SK-N-SH (cell line): Measurements from ENCODE around the gene PAAF1. TPM values are rescaled to one million over a fixed set of nuclear protein-coding genes. Genes with fewer than 3 reads are reported as not detected.

Source experiments
- CTCF ChIA-PET: fragments of 300-600, 350-600 bp; formaldehyde crosslinking; extraction: SDS; loops from one replicate; lab custom pipeline; 2021; lab: Yijun Ruan, JAX
- POLR2A ChIA-PET: fragments of 350-600 bp; sonication (Branson Sonifier 250); formaldehyde crosslinking; extraction: SDS; loops from one replicate; lab custom pipeline; 2020; ENCODE audit warnings: antibody characterized with exemption, inconsistent platforms; lab: Yijun Ruan, JAX
- DNase-seq: peaks from one replicate; pipeline ENCODE4 v3.0.0; 2012
- H2AFZ ChIP-seq: fragments of 200-600 bp; sonication (generic); 2 replicates; pipeline ENCODE4 v1.8.1; 2016; ENCODE audit warnings: antibody characterized with exemption, mild to moderate bottlenecking, low read depth
- H3F3A ChIP-seq: fragments of 200-600 bp; sonication (generic); replicated peaks from 2 replicates; pipeline ENCODE3; 2016; ENCODE audit warnings: antibody characterized with exemption, mild to moderate bottlenecking; ENCODE audit not compliant: insufficient read depth
- H3K27ac ChIP-seq, 2 experiments: fragments of 200-500 bp in 1 of 2; fragments of 200-600 bp in 1 of 2; sonication (Bioruptor generic) in 1 of 2; sonication (generic), shearing (Covaris generic) in 1 of 2; 2 replicates each; pipeline versions ENCODE4 v1.5.1 to v1.6.1; 2014 to 2016; ENCODE audit warnings: low read depth in 2 of 2, inconsistent platforms in 1 of 2, low read length in 1 of 2, mild to moderate bottlenecking in 1 of 2, mixed read lengths in 1 of 2
- H3K27me3 ChIP-seq: fragments of 200-600 bp; sonication (generic), shearing (Covaris generic); 2 replicates; pipeline ENCODE4 v1.6.1; 2016; ENCODE audit warnings: mixed run types; ENCODE audit not compliant: insufficient read depth
- H3K36me3 ChIP-seq, 2 experiments: fragments of 200-500 bp in 1 of 2; fragments of 200-600 bp in 1 of 2; sonication (Bioruptor generic) in 1 of 2; sonication (generic) in 1 of 2; replicated peaks in 1 of 2; 2 replicates each; pipeline versions ENCODE3 to v1.5.1; 2014 to 2016; ENCODE audit warnings: low read length in 1 of 2, mild to moderate bottlenecking in 1 of 2; ENCODE audit not compliant: insufficient read depth in 2 of 2, control insufficient read depth in 1 of 2
- H3K4me1 ChIP-seq, 2 experiments: fragments of 200-500 bp in 1 of 2; fragments of 200-600 bp in 1 of 2; sonication (Bioruptor generic) in 1 of 2; sonication (generic), shearing (Covaris generic) in 1 of 2; 2 replicates each; pipeline versions ENCODE4 v1.5.1 to v1.6.1; 2014 to 2016; ENCODE audit warnings: low read depth in 1 of 2, low read length in 1 of 2, mixed run types in 1 of 2; ENCODE audit not compliant: insufficient read depth in 2 of 2, control insufficient read depth in 1 of 2
- H3K4me2 ChIP-seq: fragments of 200-600 bp; sonication (generic), shearing (Covaris generic); 2 replicates; pipeline ENCODE4 v1.6.1; 2017; ENCODE audit warnings: mixed run types
- H3K4me3 ChIP-seq, 2 experiments: fragments of 200-500 bp in 1 of 2; fragments of 200-600 bp in 1 of 2; sonication (Bioruptor generic) in 1 of 2; sonication (generic), shearing (Covaris generic) in 1 of 2; 2 replicates each; pipeline versions ENCODE4 v1.5.1 to v1.8.1; 2014 to 2016; ENCODE audit warnings: low read depth in 2 of 2, inconsistent platforms in 1 of 2, low read length in 1 of 2, mild to moderate bottlenecking in 1 of 2, mixed read lengths in 1 of 2, moderate library complexity in 1 of 2
- H3K79me2 ChIP-seq: fragments of 200-600 bp; sonication (generic); 2 replicates; pipeline ENCODE4 v1.8.1; 2017; ENCODE audit warnings: mild to moderate bottlenecking; ENCODE audit not compliant: insufficient read depth
- H3K9ac ChIP-seq: fragments of 200-600 bp; sonication (generic); 2 replicates; pipeline ENCODE4 v1.6.1; 2017; ENCODE audit warnings: mixed run types
- H3K9me2 ChIP-seq: fragments of 200-600 bp; sonication (generic); 2 replicates; pipeline ENCODE4 v1.6.1; 2017; ENCODE audit warnings: mixed run types
- H3K9me3 ChIP-seq: fragments of 200-600 bp; sonication (generic); 2 replicates; pipeline ENCODE4 v1.6.1; 2017; ENCODE audit warnings: mixed run types, mild to moderate bottlenecking, moderate library complexity
- H4K20me1 ChIP-seq: fragments of 200-600 bp; sonication (generic); 2 replicates; pipeline ENCODE4 v1.6.1; 2017; ENCODE audit warnings: mild to moderate bottlenecking, mixed run types; ENCODE audit not compliant: insufficient read depth
- CHD2 ChIP-seq: fragments of 150-350 bp; IDR thresholded peaks from 2 replicates; pipeline ENCODE4 v1.6.1; 2018; ENCODE audit warnings: low read length; ENCODE audit not compliant: partially characterized antibody
- EP300 ChIP-seq, 2 experiments: IDR thresholded peaks; 2 replicates each; pipeline versions ENCODE4 v1.4.0 to v1.6.1; 2012; ENCODE audit warnings: borderline replicate concordance in 1 of 2, low read depth in 1 of 2, low read length in 1 of 2
- EZH2phosphoT487 ChIP-seq: fragments of 200-600 bp; sonication (generic); IDR thresholded peaks from 2 replicates; pipeline ENCODE4 v1.6.1; 2017; ENCODE audit warnings: low read depth, mixed run types, mild to moderate bottlenecking, antibody characterized with exemption, moderate library complexity, borderline replicate concordance
- FOSL2 ChIP-seq: IDR thresholded peaks from 2 replicates; pipeline ENCODE4 v1.4.0; 2012; ENCODE audit warnings: low read depth, mild to moderate bottlenecking, moderate library complexity, borderline replicate concordance
- FOXJ3 ChIP-seq: sonication (generic); formaldehyde crosslinking; IDR thresholded peaks from 2 replicates; pipeline ENCODE4 v1.5.1; 2020; ENCODE audit warnings: mild to moderate bottlenecking, missing genetic modification reagents
- GATA2 ChIP-seq: sonication (generic); formaldehyde crosslinking; IDR thresholded peaks from 2 replicates; pipeline ENCODE4 v1.5.0; 2020; ENCODE audit warnings: mild to moderate bottlenecking, missing genetic modification reagents
- IRF3 ChIP-seq: fragments of 150-350 bp; IDR thresholded peaks from 2 replicates; pipeline ENCODE4 v1.6.1; 2016; ENCODE audit warnings: mild to moderate bottlenecking, low read depth, low read length
- MEF2A ChIP-seq: IDR thresholded peaks from 2 replicates; pipeline ENCODE4 v1.4.0; 2012; ENCODE audit warnings: low read depth, borderline replicate concordance
- MXI1 ChIP-seq: IDR thresholded peaks from 2 replicates; pipeline ENCODE4 v1.6.1; 2012; ENCODE audit warnings: mild to moderate bottlenecking, low read depth, low read length, improper control_type of control experiment
- NFIC ChIP-seq: IDR thresholded peaks from 2 replicates; pipeline ENCODE4 v1.4.0; 2012; ENCODE audit warnings: borderline replicate concordance
- NRF1 ChIP-seq: IDR thresholded peaks from 2 replicates; pipeline ENCODE4 v1.6.1; 2012; ENCODE audit warnings: low read depth, mild to moderate bottlenecking, low read length
- PBX3 ChIP-seq: IDR thresholded peaks from 2 replicates; pipeline ENCODE4; 2012
- POLR2AphosphoS5 ChIP-seq: IDR thresholded peaks from 2 replicates; pipeline ENCODE4 v1.6.1; 2012; ENCODE audit warnings: low read depth, low read length
- RAD21 ChIP-seq: IDR thresholded peaks from 2 replicates; pipeline ENCODE4 v1.6.1; 2012; ENCODE audit warnings: mild to moderate bottlenecking, low read length
- RCOR1 ChIP-seq: fragments of 150-350 bp; IDR thresholded peaks from 2 replicates; pipeline ENCODE4 v1.6.1; 2017; ENCODE audit warnings: antibody characterized with exemption, low read length
- RFX5 ChIP-seq: IDR thresholded peaks from 2 replicates; pipeline ENCODE4 v1.6.1; 2012; ENCODE audit warnings: mild to moderate bottlenecking, improper control_type of control experiment, low read length
- SIN3A ChIP-seq: IDR thresholded peaks from 2 replicates; pipeline ENCODE4 v1.6.1; 2012; ENCODE audit warnings: low read depth, mild to moderate bottlenecking, low read length, moderate library complexity, borderline replicate concordance
- SMC3 ChIP-seq: IDR thresholded peaks from 2 replicates; pipeline ENCODE4 v1.6.1; 2012; ENCODE audit warnings: low read depth, low read length, improper control_type of control experiment
- TEAD4 ChIP-seq: IDR thresholded peaks from 2 replicates; pipeline ENCODE4 v1.4.0; 2012; ENCODE audit warnings: mild to moderate bottlenecking, borderline replicate concordance; ENCODE audit not compliant: insufficient read depth
- USF1 ChIP-seq: IDR thresholded peaks from 2 replicates; pipeline ENCODE4 v1.4.0; 2012; ENCODE audit warnings: low read depth, borderline replicate concordance
- WGBS: methylation state at CpG from one replicate; pipeline ENCODE4 v1.1.6; 2017; ENCODE audit warnings: low lambda C conversion rate; 5-methylcytosine and 5-hydroxymethylcytosine counted together
- polyA plus RNA-seq, 3 experiments: library from polyadenylated mRNA; depleted of rRNA; stranded (reverse); fragments of >200 nt; gene quantifications; 2 replicates each; pipeline ENCODE4 v1.2.3, GENCODE V29; 2012

The PAAF1 gene
- polyA plus RNA-seq, 1 of the 3 experiments (the other 2 are of a cell fraction) = 23.2 TPM

DNA sequence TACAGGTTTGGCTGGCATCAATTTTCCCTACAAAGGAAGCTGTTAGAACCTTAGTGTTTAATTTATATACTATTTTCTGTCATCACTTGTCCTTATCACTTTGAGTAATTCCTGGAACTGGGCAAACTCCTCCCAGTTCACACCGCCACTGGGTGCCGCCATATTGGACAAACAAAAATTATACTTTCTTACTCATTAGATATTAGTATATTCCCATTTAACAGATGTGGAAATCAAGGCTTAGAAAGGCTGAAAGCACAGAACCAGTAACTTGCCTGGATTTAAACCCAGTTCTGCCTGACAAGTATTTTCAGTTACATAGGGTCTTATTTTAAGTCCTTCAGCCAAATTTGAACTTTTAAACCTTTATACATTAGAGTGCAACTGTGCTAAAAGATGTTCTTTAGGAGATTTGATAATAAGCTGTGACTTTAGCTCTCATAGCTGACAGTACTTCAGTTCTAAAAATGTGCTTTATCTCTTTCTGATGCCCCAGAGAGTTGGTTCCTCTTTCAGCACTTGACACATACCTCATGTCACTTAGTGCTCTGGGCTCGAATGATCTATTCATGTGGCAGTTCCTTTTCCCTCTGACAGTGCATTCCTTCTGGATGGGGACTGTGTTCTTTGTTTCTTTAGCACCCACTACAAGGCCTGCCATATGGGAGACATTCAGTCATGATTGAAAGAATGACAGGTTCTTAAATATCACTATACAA lies 25.6 kb upstream of the PAAF1 start (continued):
- no peak for TF ChIP-seq IRF3
- no peak for TF ChIP-seq FOSL2
- no peak for TF ChIP-seq TEAD4
- no peak for TF ChIP-seq PBX3
- no peak for TF ChIP-seq GATA2
- no peak for TF ChIP-seq FOXJ3 (CRISPR knock-in tag)
- no peak for TF ChIP-seq EZH2phosphoT487

DNA sequence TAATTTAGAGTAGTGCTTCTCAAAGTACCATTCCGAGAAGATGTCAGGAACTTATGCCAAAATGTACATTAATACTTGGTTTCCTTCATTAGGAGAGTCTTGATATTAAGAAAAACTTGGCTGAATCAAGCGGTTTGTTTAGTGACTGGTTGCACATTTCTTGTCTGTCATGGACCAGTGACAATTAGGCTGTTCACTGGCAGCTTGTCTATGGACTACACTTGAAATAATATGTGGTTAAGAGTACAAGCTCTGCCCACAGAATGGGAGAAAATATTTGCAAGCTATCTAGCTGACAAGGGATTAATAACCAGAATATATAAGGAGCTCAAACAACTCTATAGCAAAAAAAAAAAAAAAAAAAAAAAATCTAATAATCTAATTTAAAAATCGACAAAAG lies 24.8 kb upstream of the PAAF1 start:
- no peaks in the 10 kb centered on the region for H3K9me2 ChIP-seq
- DNase-seq = no peak
- no peaks in the 10 kb centered on the region for H4K20me1 ChIP-seq
- H3K79me2 ChIP-seq = no peaks in the 10 kb centered on the region
- no peak overlapping the region for H2AFZ ChIP-seq
- no peak overlapping the region for H3K4me2 ChIP-seq
- H3K27ac ChIP-seq = no peak overlapping the region
- TF ChIP-seq TEAD4 (no peak), SIN3A (no peak), POLR2AphosphoS5 (no peak), USF1 (no peak), RAD21 (no peak), NFIC (no peak), IRF3 (no peak), EP300 (IDR thresholded peaks at IDR 0.05; ENCODE audit: borderline replicate concordance in 1 of 2, low read depth in 1 of 2, low read length in 1 of 2) (no peak), RCOR1 (no peak), CHD2 (no peak), RFX5 (no peak), SMC3 (no peak), EZH2phosphoT487 (no peak), PBX3 (no peak), MEF2A (no peak), FOSL2 (no peak), MXI1 (no peak), NRF1 (no peak)
- no peak overlapping the region for H3K9ac ChIP-seq
- H3F3A ChIP-seq = no peaks in the 10 kb centered on the region
- no peaks in the 10 kb centered on the region for H3K9me3 ChIP-seq
- no peak overlapping the region for H3K4me3 ChIP-seq
- H3K36me3 ChIP-seq = peaks cover 0 to 2% of the 10 kb centered on the region in 2 experiments
- WGBS = 67% methylated on average over 3 of the region's 3 CpGs
- ChIA-PET POLR2A (no interaction called here), CTCF (no interaction called here)
- H3K27me3 ChIP-seq = no peaks in the 10 kb centered on the region
- peaks cover 0 to 2% of the 10 kb centered on the region in 2 experiments; a peak in 2 of 4 replicates for H3K4me1 ChIP-seq
